ENCODE results near the gene RNF166. TPM values are rescaled to one million over a fixed set of nuclear protein-coding genes. Genes with fewer than 3 reads are reported as not detected.

Gene RNF166
- total and polyA plus RNA-seq, 7 donors, result 10.1 to 22.9 (median 14.1) TPM

GRCh38 chr16:88662843-88663606 is 43.2 kb downstream of the RNF166 start, which contains the start of gene MVD:
TSS of gene MVD (minus strand) at chr16:88663091. CDS start at chr16:88663080, 11 bp downstream.
- peak within 1 kb of the TSS; percentile 100 for H3K4me3 ChIP-seq
- 0% methylated on average over 60 to 88 of the region's 88 CpGs for WGBS, 3 donors
- peak; percentile 97 to 99 for DNase-seq
- H3K36me3 ChIP-seq (ENCODE audit: insufficient read depth in 1 of 2, low read depth in 1 of 2), result peaks cover 0 to 4% of the 10 kb centered on the region in 2 donors
- no peaks in the 10 kb centered on the region for H3K27me3 ChIP-seq (ENCODE audit: insufficient read depth in 3 of 3, low read length in 2 of 3)
- H3K4me1 ChIP-seq, result peaks cover 17% of the 10 kb centered on the region
- no peak for TF ChIP-seq CTCF (IDR thresholded peaks at IDR 0.05)
- intact Hi-C loops (cut with DNase I), result loop anchor here in 1 of 2 donors (5.0 kb wide), 1 partner anchor 44 kb away; the partner anchor contains the start of genes CTU2 and RNF166
- H3K9me3 ChIP-seq, result no peaks in the 10 kb centered on the region
- H3K27ac ChIP-seq, result peak within 1 kb of the TSS; percentile 92
- ATAC-seq, result peak; percentile 98 to 99 (median 98)

GRCh38 chr16:88662222-88662842 is 43.9 kb downstream of the RNF166 start:
- 1 to 2% (median 2%) methylated on average over 29 to 49 of the region's 49 CpGs for WGBS, 3 donors
- Histone ChIP-seq H3K4me1 (peaks cover 17% of the 10 kb centered on the region), H3K4me3 (peak overlapping the region; percentile 100), H3K27me3 (ENCODE audit: insufficient read depth in 3 of 3, low read length in 2 of 3) (no peaks in the 10 kb centered on the region), H3K27ac (peak overlapping the region; percentile 92), H3K36me3 (ENCODE audit: insufficient read depth in 1 of 2, low read depth in 1 of 2) (peaks cover 0 to 5% of the 10 kb centered on the region in 2 donors), H3K9me3 (no peaks in the 10 kb centered on the region)
- intact Hi-C loops (cut with DNase I), result loop anchor here in 1 of 2 donors (5.0 kb wide), 1 partner anchor 45 kb away; the partner anchor contains the start of genes CTU2 and RNF166
- DNase-seq (peak in 1 of 2 donors; percentile 21), ATAC-seq (no peak)
- TF ChIP-seq CTCF (IDR thresholded peaks at IDR 0.05), result no peak

- no peaks in the 10 kb centered on the region for H3K27me3 ChIP-seq (ENCODE audit: insufficient read depth in 3 of 3, low read length in 2 of 3)
These were observed 44.7 kb downstream of the RNF166 start for GRCh38 chr16:88661468-88661867.

GRCh38 chr16:88659160-88659559 is 47.0 kb downstream of the RNF166 start:
- ATAC-seq (no peak), DNase-seq (no peak)
- 91 to 94% (median 92%) methylated on average over 25 of the region's 25 CpGs for WGBS, 3 donors
- H3K4me3 ChIP-seq, result no peak overlapping the region
- H3K36me3 ChIP-seq (ENCODE audit: insufficient read depth in 1 of 2, low read depth in 1 of 2), result peaks cover 0 to 20% of the 10 kb centered on the region in 2 donors
- H3K4me1 ChIP-seq, result peaks cover 6% of the 10 kb centered on the region
- no peak overlapping the region for H3K27ac ChIP-seq
- H3K9me3 ChIP-seq, result no peaks in the 10 kb centered on the region
- no peaks in the 10 kb centered on the region for H3K27me3 ChIP-seq (ENCODE audit: insufficient read depth in 3 of 3, low read length in 2 of 3)
- no peak for TF ChIP-seq CTCF (IDR thresholded peaks at IDR 0.05)
- intact Hi-C loops (cut with DNase I), result no loop called here

More at GRCh38 chr16:88661468-88661867, 44.7 kb downstream of the RNF166 start:
- H3K36me3 ChIP-seq (ENCODE audit: insufficient read depth in 1 of 2, low read depth in 1 of 2), result peaks cover 0 to 5% of the 10 kb centered on the region in 2 donors
- intact Hi-C loops (cut with DNase I), result loop anchor here in 1 of 2 donors (5.0 kb wide), 1 partner anchor 46 kb away; the partner anchor contains the start of genes CTU2 and RNF166
- no peak for TF ChIP-seq CTCF (IDR thresholded peaks at IDR 0.05)
- H3K4me3 ChIP-seq, result no peak overlapping the region
- H3K27ac ChIP-seq, result no peak overlapping the region
- peaks cover 17% of the 10 kb centered on the region for H3K4me1 ChIP-seq
- ATAC-seq (no peak), DNase-seq (no peak)
- 74 to 83% (median 74%) methylated on average over 10 of the region's 10 CpGs for WGBS, 3 donors
- no peaks in the 10 kb centered on the region for H3K9me3 ChIP-seq

Data from psoas muscle (tissue), 8 donors.